ENCODE results near the gene SEM1. TPM values are rescaled to one million over a fixed set of nuclear protein-coding genes. Genes with fewer than 3 reads are reported as not detected.
"Not testable (repeated sequence)": the region's sequence is repeated elsewhere in the genome, so short reads cannot be mapped to it uniquely, and the experiment has no call there.

The SEM1 gene
- total RNA-seq (2014; rRNA removed; shearing (Covaris generic); ENCODE audit: low replicate concordance): 45.8 and 209 TPM in 2 replicates

DNA sequence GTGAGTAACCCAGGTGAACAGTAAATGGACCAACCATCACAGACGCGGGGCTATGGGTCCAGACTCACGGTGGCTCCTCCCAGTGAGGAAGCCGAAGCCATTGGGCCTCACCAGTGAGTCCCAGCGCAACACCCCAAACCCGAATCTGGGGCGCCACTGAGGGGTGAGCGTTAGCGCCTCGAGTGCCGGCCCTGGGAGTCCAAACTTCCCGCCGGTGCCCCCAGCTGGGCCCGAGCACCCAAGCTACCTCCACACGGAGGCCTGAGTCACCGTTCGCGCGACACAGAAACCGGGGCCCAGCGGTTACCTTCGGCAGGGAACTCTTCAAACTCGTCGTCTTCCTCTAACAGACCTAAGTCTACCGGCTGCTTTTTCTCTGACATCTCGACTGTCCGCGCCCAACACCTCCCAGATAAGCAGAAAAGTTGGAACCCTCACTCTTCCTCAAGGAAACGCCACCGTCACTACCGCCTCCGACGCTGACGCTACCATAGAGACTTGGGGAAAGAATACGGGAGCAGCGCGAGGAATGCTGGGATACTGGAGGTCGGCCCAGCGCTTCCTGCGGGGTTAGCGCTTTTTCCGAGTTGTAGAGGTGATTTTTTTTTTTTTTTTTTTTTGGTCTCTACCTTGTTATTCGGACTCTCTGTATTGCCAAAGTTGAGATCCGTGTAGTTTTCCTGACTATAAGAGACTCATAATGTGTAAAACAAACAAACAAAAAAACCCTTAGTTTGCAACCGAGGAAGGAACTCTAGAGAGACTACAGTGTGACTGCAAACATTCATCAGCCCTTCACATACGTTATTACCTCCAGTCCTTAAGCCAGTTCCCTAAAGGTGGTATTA is at the start of gene SEM1:
SEM1 (minus strand) TSS at position 466 of the 848 bp plus-strand sequence; CDS start at position 383, 83 bp downstream.
- Histone ChIP-seq H3K27ac (ENCODE audit: low read length) (peak within 1 kb of the TSS; percentile 44; the same call in 1 of the 2 replicates), H3K9me3 (ENCODE audit: low read length) (peaks cover 4% of the 10 kb centered on the region; the same call in 1 of the 2 replicates), H3K79me2 (ENCODE audit: low read length) (peaks cover 50% of the 10 kb centered on the region), H3K9ac (ENCODE audit: low read length) (peak within 1 kb of the TSS; percentile 88), H3K4me1 (ENCODE audit: low read length) (peaks cover 19% of the 10 kb centered on the region), H3K9me2 (replicated peaks; ENCODE audit: insufficient read depth, low read length) (no peaks in the 10 kb centered on the region), H3K4me2 (ENCODE audit: low read depth, low read length, poor library complexity, severe bottlenecking) (peak within 1 kb of the TSS; percentile 86), H4K20me1 (ENCODE audit: insufficient read depth, low read depth, low read length) (no peaks in the 10 kb centered on the region; the same call in 1 of the 2 replicates), H3K36me3 (ENCODE audit: insufficient read depth, low read length) (peaks cover 28% of the 10 kb centered on the region), H2AFZ (ENCODE audit: low read length) (peak within 1 kb of the TSS; percentile 88), H3K4me3 (ENCODE audit: low read length) (peak within 1 kb of the TSS; percentile 76), H3K27me3 (ENCODE audit: low read length) (no peaks in the 10 kb centered on the region)
- peak; percentile 85 for DNase-seq

DNA sequence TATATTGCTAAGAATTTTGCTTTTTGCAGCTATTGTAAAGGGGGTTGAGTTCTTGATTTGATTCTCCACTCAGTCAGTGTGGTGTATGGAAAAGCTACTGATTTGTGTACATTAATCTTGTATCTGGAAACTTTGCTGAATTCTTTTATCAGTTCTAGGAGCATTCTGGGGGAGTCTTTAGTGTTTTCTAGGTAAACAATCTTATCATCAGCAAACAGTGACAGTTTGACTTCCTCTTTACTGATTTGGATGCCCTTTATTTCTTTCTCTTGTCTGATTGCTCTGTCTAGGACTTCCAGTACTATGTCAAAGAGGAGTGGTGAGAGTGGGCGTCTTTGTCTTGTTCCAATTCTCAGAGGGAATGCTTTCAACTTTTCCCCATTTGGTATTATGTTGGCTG is 48.2 kb upstream of the SEM1 start:
- not testable (repeated sequence) for H4K20me1 ChIP-seq (ENCODE audit: insufficient read depth, low read depth, low read length); H3K27ac ChIP-seq (ENCODE audit: low read length); H3K9me3 ChIP-seq (ENCODE audit: low read length); H3K79me2 ChIP-seq (ENCODE audit: low read length); H3K4me2 ChIP-seq (ENCODE audit: low read depth, low read length, poor library complexity, severe bottlenecking); H3K4me3 ChIP-seq (ENCODE audit: low read length); H3K36me3 ChIP-seq (ENCODE audit: insufficient read depth, low read length); H3K9me2 ChIP-seq (replicated peaks; ENCODE audit: insufficient read depth, low read length); H2AFZ ChIP-seq (ENCODE audit: low read length); H3K4me1 ChIP-seq (ENCODE audit: low read length); H3K27me3 ChIP-seq (ENCODE audit: low read length); DNase-seq; H3K9ac ChIP-seq (ENCODE audit: low read length)

DNA sequence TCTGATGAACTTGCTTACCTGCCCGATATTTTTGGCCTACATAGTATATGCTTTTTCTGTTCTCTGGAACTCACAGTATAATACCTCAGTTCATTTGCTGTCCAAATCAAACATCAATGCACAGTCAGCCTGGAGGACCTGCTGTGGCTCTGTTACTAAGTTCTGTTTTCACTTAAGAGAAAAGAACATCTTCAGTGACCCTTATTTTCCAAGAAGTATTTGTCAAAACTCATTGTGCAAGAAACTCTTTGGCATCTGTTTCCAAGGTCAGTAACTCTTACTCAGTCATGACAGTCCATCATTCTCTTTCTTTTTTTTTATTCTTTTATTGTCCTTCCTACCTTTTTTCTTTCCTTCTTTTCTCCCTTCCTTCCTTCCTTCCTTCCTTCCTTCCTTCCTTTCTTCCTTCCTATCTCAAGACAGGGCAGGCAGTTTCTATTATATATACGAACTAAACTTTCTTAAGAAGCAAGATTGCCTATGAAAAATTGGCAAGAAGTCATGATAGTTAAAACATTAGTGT is 37.8 kb upstream of the SEM1 start:
- H3K27ac ChIP-seq (ENCODE audit: low read length): no peak overlapping the region
- no peaks in the 10 kb centered on the region for H3K9me3 ChIP-seq (ENCODE audit: low read length)
- no peak overlapping the region for H3K4me3 ChIP-seq (ENCODE audit: low read length)
- H3K79me2 ChIP-seq (ENCODE audit: low read length): no peaks in the 10 kb centered on the region
- H3K36me3 ChIP-seq (ENCODE audit: insufficient read depth, low read length): no peaks in the 10 kb centered on the region
- H3K4me2 ChIP-seq (ENCODE audit: low read depth, low read length, poor library complexity, severe bottlenecking): no peak overlapping the region
- no peaks in the 10 kb centered on the region for H3K27me3 ChIP-seq (ENCODE audit: low read length)
- no peak overlapping the region for H2AFZ ChIP-seq (ENCODE audit: low read length)
- no peaks in the 10 kb centered on the region for H3K4me1 ChIP-seq (ENCODE audit: low read length)
- no peaks in the 10 kb centered on the region for H4K20me1 ChIP-seq (ENCODE audit: insufficient read depth, low read depth, low read length)
- H3K9me2 ChIP-seq (replicated peaks; ENCODE audit: insufficient read depth, low read length): no peaks in the 10 kb centered on the region
- no peak for DNase-seq
- no peak overlapping the region for H3K9ac ChIP-seq (ENCODE audit: low read length)

DNA sequence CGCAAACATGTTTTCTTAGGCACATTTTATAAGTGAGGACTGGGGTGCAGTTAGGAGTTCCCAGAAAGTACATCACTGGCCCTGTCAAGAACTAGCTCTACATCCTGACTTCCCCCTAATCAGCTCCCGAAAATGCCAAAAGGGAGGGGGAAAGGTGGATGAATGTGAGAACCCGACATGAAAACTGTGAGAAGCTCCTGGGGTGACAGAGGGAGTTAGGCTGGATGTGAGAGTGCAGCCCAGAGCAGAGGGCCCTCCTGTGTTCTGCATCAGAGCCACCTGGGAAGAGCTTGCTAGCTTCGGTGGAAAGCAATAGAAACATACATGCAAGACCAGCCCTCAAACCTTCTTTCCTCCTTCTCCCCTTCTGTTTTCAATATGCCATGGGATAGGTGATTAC is 30.5 kb upstream of the SEM1 start:
- no peaks in the 10 kb centered on the region for H3K27me3 ChIP-seq (ENCODE audit: low read length)
- H2AFZ ChIP-seq (ENCODE audit: low read length): no peak overlapping the region
- H3K4me3 ChIP-seq (ENCODE audit: low read length): no peak overlapping the region
- no peak overlapping the region for H3K27ac ChIP-seq (ENCODE audit: low read length)
- DNase-seq: no peak
- H3K9me3 ChIP-seq (ENCODE audit: low read length): no peaks in the 10 kb centered on the region
- no peak overlapping the region for H3K9ac ChIP-seq (ENCODE audit: low read length)
- H3K36me3 ChIP-seq (ENCODE audit: insufficient read depth, low read length): no peaks in the 10 kb centered on the region
- H4K20me1 ChIP-seq (ENCODE audit: insufficient read depth, low read depth, low read length): no peaks in the 10 kb centered on the region
- no peaks in the 10 kb centered on the region for H3K79me2 ChIP-seq (ENCODE audit: low read length)
- H3K4me1 ChIP-seq (ENCODE audit: low read length): no peaks in the 10 kb centered on the region
- H3K4me2 ChIP-seq (ENCODE audit: low read depth, low read length, poor library complexity, severe bottlenecking): no peak overlapping the region
- H3K9me2 ChIP-seq (replicated peaks; ENCODE audit: insufficient read depth, low read length): no peaks in the 10 kb centered on the region

- no peaks in the 10 kb centered on the region for H3K9me2 ChIP-seq (replicated peaks; ENCODE audit: insufficient read depth, low read length)
- H3K79me2 ChIP-seq (ENCODE audit: low read length): no peaks in the 10 kb centered on the region
- H3K27ac ChIP-seq (ENCODE audit: low read length): no peak overlapping the region
- H3K36me3 ChIP-seq (ENCODE audit: insufficient read depth, low read length): no peaks in the 10 kb centered on the region
- no peak overlapping the region for H3K4me3 ChIP-seq (ENCODE audit: low read length)
- no peak overlapping the region for H2AFZ ChIP-seq (ENCODE audit: low read length)
- H3K4me1 ChIP-seq (ENCODE audit: low read length): no peaks in the 10 kb centered on the region
- H3K9ac ChIP-seq (ENCODE audit: low read length): no peak overlapping the region
- no peak for DNase-seq
- H3K27me3 ChIP-seq (ENCODE audit: low read length): no peaks in the 10 kb centered on the region
- H3K9me3 ChIP-seq (ENCODE audit: low read length): no peaks in the 10 kb centered on the region
- no peak overlapping the region for H3K4me2 ChIP-seq (ENCODE audit: low read depth, low read length, poor library complexity, severe bottlenecking)
- no peaks in the 10 kb centered on the region for H4K20me1 ChIP-seq (ENCODE audit: insufficient read depth, low read depth, low read length)
Measured at GRCh38 chr7:96739609-96740008, 30.0 kb upstream of the SEM1 start.

GRCh38 chr7:96739167-96739566 is 29.5 kb upstream of the SEM1 start:
- no peaks in the 10 kb centered on the region for H3K79me2 ChIP-seq (ENCODE audit: low read length)
- no peaks in the 10 kb centered on the region for H3K9me2 ChIP-seq (replicated peaks; ENCODE audit: insufficient read depth, low read length)
- no peak for DNase-seq
- H3K4me2 ChIP-seq (ENCODE audit: low read depth, low read length, poor library complexity, severe bottlenecking): no peak overlapping the region
- H3K4me1 ChIP-seq (ENCODE audit: low read length): no peaks in the 10 kb centered on the region
- H3K4me3 ChIP-seq (ENCODE audit: low read length): no peak overlapping the region
- no peaks in the 10 kb centered on the region for H3K9me3 ChIP-seq (ENCODE audit: low read length)
- H2AFZ ChIP-seq (ENCODE audit: low read length): no peak overlapping the region
- no peak overlapping the region for H3K9ac ChIP-seq (ENCODE audit: low read length)
- no peaks in the 10 kb centered on the region; the same call in 1 of the 2 replicates for H3K27me3 ChIP-seq (ENCODE audit: low read length)
- H3K27ac ChIP-seq (ENCODE audit: low read length): no peak overlapping the region
- H3K36me3 ChIP-seq (ENCODE audit: insufficient read depth, low read length): no peaks in the 10 kb centered on the region
- H4K20me1 ChIP-seq (ENCODE audit: insufficient read depth, low read depth, low read length): no peaks in the 10 kb centered on the region

DNA sequence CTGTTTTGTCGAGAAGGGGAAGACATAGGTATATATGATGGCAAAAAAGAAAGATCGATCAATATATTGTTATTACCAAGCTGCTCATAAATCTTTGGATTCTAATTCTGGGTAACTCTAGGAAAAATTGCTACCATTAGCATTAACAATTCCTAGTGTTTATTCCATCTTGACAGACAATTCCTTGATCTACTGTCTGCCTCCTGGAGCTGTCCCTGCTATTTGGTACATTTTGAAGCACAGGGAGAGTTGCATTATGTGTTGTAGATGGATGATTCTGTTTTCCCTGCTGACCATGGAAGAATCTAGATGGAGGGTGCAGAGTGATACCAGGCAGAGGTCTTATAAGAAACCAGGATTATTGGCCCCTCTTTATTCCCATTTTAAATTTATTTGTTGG is 29.1 kb upstream of the SEM1 start:
- no peaks in the 10 kb centered on the region for H4K20me1 ChIP-seq (ENCODE audit: insufficient read depth, low read depth, low read length)
- no peak overlapping the region for H2AFZ ChIP-seq (ENCODE audit: low read length)
- no peak overlapping the region for H3K9ac ChIP-seq (ENCODE audit: low read length)
- no peaks in the 10 kb centered on the region for H3K9me2 ChIP-seq (replicated peaks; ENCODE audit: insufficient read depth, low read length)
- no peak for DNase-seq
- H3K9me3 ChIP-seq (ENCODE audit: low read length): no peaks in the 10 kb centered on the region
- H3K27me3 ChIP-seq (ENCODE audit: low read length): no peaks in the 10 kb centered on the region; the same call in 1 of the 2 replicates
- no peak overlapping the region for H3K4me2 ChIP-seq (ENCODE audit: low read depth, low read length, poor library complexity, severe bottlenecking)
- no peaks in the 10 kb centered on the region for H3K36me3 ChIP-seq (ENCODE audit: insufficient read depth, low read length)
- no peak overlapping the region for H3K4me3 ChIP-seq (ENCODE audit: low read length)
- no peaks in the 10 kb centered on the region for H3K4me1 ChIP-seq (ENCODE audit: low read length)
- no peak overlapping the region for H3K27ac ChIP-seq (ENCODE audit: low read length)
- H3K79me2 ChIP-seq (ENCODE audit: low read length): no peaks in the 10 kb centered on the region

DNA sequence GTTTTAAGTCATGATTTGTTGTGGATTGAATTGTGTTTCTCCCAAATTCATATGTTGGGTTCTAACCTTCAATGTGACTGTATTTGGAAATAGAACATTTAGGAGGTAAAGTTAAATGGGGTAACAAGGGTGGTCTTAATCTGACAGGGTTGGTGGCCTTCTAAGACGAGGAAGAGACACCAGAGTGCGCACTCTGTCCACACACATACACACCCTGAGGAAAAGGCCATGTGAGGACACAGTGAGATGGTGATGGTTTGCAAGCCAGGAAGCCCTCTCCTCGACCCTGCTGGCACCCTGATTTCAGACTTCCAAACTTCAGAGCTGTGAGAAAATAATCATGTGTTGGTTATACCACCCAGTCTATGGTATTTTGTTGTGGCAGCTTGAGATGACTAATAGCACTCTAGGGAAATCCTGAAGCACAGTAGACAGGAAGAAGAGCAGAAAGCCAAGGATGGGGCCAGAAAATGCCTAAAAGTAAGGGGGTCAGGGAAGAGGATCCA is 28.0 kb upstream of the SEM1 start:
- no peaks in the 10 kb centered on the region for H4K20me1 ChIP-seq (ENCODE audit: insufficient read depth, low read depth, low read length)
- H3K4me1 ChIP-seq (ENCODE audit: low read length): no peaks in the 10 kb centered on the region
- no peak overlapping the region for H3K27ac ChIP-seq (ENCODE audit: low read length)
- no peak overlapping the region for H3K4me3 ChIP-seq (ENCODE audit: low read length)
- no peaks in the 10 kb centered on the region for H3K9me2 ChIP-seq (replicated peaks; ENCODE audit: insufficient read depth, low read length)
- no peak overlapping the region for H3K9ac ChIP-seq (ENCODE audit: low read length)
- H2AFZ ChIP-seq (ENCODE audit: low read length): no peak overlapping the region
- no peak for DNase-seq
- H3K4me2 ChIP-seq (ENCODE audit: low read depth, low read length, poor library complexity, severe bottlenecking): no peak overlapping the region
- no peaks in the 10 kb centered on the region for H3K9me3 ChIP-seq (ENCODE audit: low read length)
- H3K27me3 ChIP-seq (ENCODE audit: low read length): no peaks in the 10 kb centered on the region; the same call in 1 of the 2 replicates
- H3K79me2 ChIP-seq (ENCODE audit: low read length): no peaks in the 10 kb centered on the region
- no peaks in the 10 kb centered on the region for H3K36me3 ChIP-seq (ENCODE audit: insufficient read depth, low read length)

Measured in Karpas-422 (cell line).